Loucy (cell line): Measurements from ENCODE around the gene ZNF860.

Source experiments
- CTCF ChIP-seq: fragments of 200-600 bp; sonication (generic); conservative IDR thresholded peaks from 2 replicates; pipeline ENCODE4 v1.5.1; 2014; ENCODE audit warnings: mild to moderate bottlenecking, antibody characterized with exemption, low read length
- EZH2phosphoT487 ChIP-seq: fragments of 200-600 bp; IDR thresholded peaks from 2 replicates; pipeline ENCODE4 v1.6.1; 2018; ENCODE audit warnings: antibody characterized with exemption, mild to moderate bottlenecking, moderate library complexity, borderline replicate concordance

GRCh38 chr3:31967592-31967991, 14.0 kb upstream of the ZNF860 start:
- TF ChIP-seq CTCF: no peak
- TF ChIP-seq EZH2phosphoT487: no peak
